ENCODE measurements around the gene USP54. TPM values are rescaled to one million over a fixed set of nuclear protein-coding genes. Genes with fewer than 3 reads are reported as not detected.

The USP54 gene
- total and polyA plus RNA-seq, 2 experiments from 2014 or later = 15.1 to 27.4 TPM

GRCh38 chr10:73552819-73553715, 38.1 kb downstream of the USP54 start (continued):
- no peak for TF ChIP-seq ZNF462 (CRISPR knock-in tag; IDR thresholded peaks at IDR 0.05)
- no peak for TF ChIP-seq CREB1 (CRISPR knock-in tag; IDR thresholded peaks at IDR 0.05; ENCODE audit: low read depth)
- TF ChIP-seq, protein P1, sequence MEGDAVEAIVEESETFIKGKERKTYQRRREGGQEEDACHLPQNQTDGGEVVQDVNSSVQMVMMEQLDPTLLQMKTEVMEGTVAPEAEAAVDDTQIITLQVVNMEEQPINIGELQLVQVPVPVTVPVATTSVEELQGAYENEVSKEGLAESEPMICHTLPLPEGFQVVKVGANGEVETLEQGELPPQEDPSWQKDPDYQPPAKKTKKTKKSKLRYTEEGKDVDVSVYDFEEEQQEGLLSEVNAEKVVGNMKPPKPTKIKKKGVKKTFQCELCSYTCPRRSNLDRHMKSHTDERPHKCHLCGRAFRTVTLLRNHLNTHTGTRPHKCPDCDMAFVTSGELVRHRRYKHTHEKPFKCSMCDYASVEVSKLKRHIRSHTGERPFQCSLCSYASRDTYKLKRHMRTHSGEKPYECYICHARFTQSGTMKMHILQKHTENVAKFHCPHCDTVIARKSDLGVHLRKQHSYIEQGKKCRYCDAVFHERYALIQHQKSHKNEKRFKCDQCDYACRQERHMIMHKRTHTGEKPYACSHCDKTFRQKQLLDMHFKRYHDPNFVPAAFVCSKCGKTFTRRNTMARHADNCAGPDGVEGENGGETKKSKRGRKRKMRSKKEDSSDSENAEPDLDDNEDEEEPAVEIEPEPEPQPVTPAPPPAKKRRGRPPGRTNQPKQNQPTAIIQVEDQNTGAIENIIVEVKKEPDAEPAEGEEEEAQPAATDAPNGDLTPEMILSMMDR (conservative IDR thresholded peaks at IDR 0.05; ENCODE audit: low read depth in 2 of 2) = no peak

DNA sequence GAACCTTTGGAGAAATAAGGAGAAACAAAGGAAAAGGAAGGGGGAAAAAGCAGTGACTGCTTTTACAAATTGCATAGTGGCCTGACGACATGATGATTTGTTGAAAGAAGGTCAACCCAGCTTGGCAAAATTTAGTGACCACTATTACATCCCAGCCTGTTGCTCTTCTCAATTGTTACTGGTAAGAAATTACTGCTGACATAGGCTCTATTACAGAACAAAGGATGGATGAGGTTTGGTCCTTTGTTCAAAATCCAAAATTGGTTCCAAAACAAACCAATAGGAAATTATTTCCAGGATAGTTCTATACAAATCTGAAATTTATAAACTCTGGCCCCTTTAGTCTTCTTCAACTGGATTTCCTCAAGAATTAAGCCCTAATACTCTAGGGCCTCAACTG, 39.6 kb downstream of the USP54 start:
- Mint-ChIP-seq H3K4me3 (no peak overlapping the region), H3K27me3 (ENCODE audit: insufficient read depth, low read depth, poor library complexity) (no peaks in the 10 kb centered on the region), H3K9me3 (no peaks in the 10 kb centered on the region), H3K4me1 (no peaks in the 10 kb centered on the region), H3K27ac (no peak overlapping the region), H3K36me3 (ENCODE audit: low read depth) (0 out of 3 replicates have a peak, but pooled peaks cover 2% of the 10 kb centered on the region)
- Histone ChIP-seq H3K9me2 (ENCODE audit: insufficient read depth) (no peaks in the 10 kb centered on the region), H3K79me2 (replicated peaks; ENCODE audit: insufficient read depth) (no peaks in the 10 kb centered on the region), H3K4me2 (no peak overlapping the region), H3K4me3 (no peak overlapping the region), H3F3A (replicated peaks; ENCODE audit: low read depth) (no peaks in the 10 kb centered on the region), H3K27me3 (ENCODE audit: insufficient read depth) (no peaks in the 10 kb centered on the region), H3K4me1 (ENCODE audit: insufficient read depth) (no peaks in the 10 kb centered on the region), H3K36me3 (ENCODE audit: insufficient read depth) (no peaks in the 10 kb centered on the region), H2AFZ (no peak overlapping the region), H3K27ac (ENCODE audit: low read depth) (no peak overlapping the region), H4K20me1 (replicated peaks; ENCODE audit: insufficient read depth) (no peaks in the 10 kb centered on the region)
- ATAC-seq = no peak
- DNase-seq (ENCODE audit: low spot score) = no peak
- TF ChIP-seq STAT1 (IDR thresholded peaks at IDR 0.05; ENCODE audit: unreplicated experiment) (no peak), ZNF114 (CRISPR knock-in tag; IDR thresholded peaks at IDR 0.05) (no peak), JUNB (IDR thresholded peaks at IDR 0.05; ENCODE audit: unreplicated experiment) (no peak), ZNF331 (CRISPR knock-in tag; IDR thresholded peaks at IDR 0.05; ENCODE audit: low read depth) (no peak), POLR2AphosphoS5 (IDR thresholded peaks at IDR 0.05; ENCODE audit: low read depth) (no peak), EZH2 (IDR thresholded peaks at IDR 0.05; ENCODE audit: low read depth, unreplicated experiment) (no peak), CREB1 (CRISPR knock-in tag; IDR thresholded peaks at IDR 0.05; ENCODE audit: low read depth) (no peak), EZH2phosphoT487 (IDR thresholded peaks at IDR 0.05; ENCODE audit: unreplicated experiment) (no peak)

Data from GM23338 (cell line).